KMS-11 (cell line): ENCODE data around the gene COL1A2.

Source experiments
- H2AFZ ChIP-seq: fragments of 200-600 bp; sonication (generic); 2 replicates; pipeline ENCODE4 v1.6.1; 2016; ENCODE audit warnings: antibody characterized with exemption, mixed run types, low read depth
- H3K27ac ChIP-seq: fragments of 200-600 bp; sonication (generic); 2 replicates; pipeline ENCODE4 v1.6.1; 2016; ENCODE audit warnings: mild to moderate bottlenecking, mixed run types
- H3K27me3 ChIP-seq: fragments of 200-600 bp; sonication (generic); 2 replicates; pipeline ENCODE4 v1.6.1; 2017; ENCODE audit warnings: mild to moderate bottlenecking, low read depth, mixed run types, moderate library complexity; ENCODE audit not compliant: insufficient read depth
- H3K36me3 ChIP-seq: fragments of 200-600 bp; sonication (generic); 2 replicates; pipeline ENCODE4 v1.6.1; 2017; ENCODE audit warnings: mild to moderate bottlenecking, mixed run types; ENCODE audit not compliant: insufficient read depth
- H3K4me1 ChIP-seq: fragments of 200-600 bp; sonication (generic); 2 replicates; pipeline ENCODE4 v1.6.1; 2016; ENCODE audit warnings: mild to moderate bottlenecking, low read depth, mixed run types; ENCODE audit not compliant: poor library complexity, severe bottlenecking
- H3K4me2 ChIP-seq: fragments of 200-600 bp; sonication (generic); 2 replicates; pipeline ENCODE4 v1.7.0; 2016; ENCODE audit warnings: mild to moderate bottlenecking, mixed run types
- H3K4me3 ChIP-seq: fragments of 200-600 bp; sonication (generic); IDR thresholded peaks from 2 replicates; pipeline ENCODE4 v1.6.1; 2017; ENCODE audit warnings: low read depth, low read length, mixed read lengths; ENCODE audit not compliant: insufficient read depth
- H3K79me2 ChIP-seq: fragments of 200-600 bp; sonication (generic); 2 replicates; pipeline ENCODE4 v1.6.1; 2016; ENCODE audit warnings: low read depth, mixed run types; ENCODE audit not compliant: insufficient read depth
- H3K9ac ChIP-seq: fragments of 200-600 bp; sonication (generic); 2 replicates; pipeline ENCODE4 v1.6.1; 2016; ENCODE audit warnings: mild to moderate bottlenecking, mixed run types
- H4K20me1 ChIP-seq: fragments of 200-600 bp; sonication (generic); 2 replicates; pipeline ENCODE4 v1.6.1; 2016; ENCODE audit warnings: mild to moderate bottlenecking, mixed run types; ENCODE audit not compliant: insufficient read depth
- TF ChIP-seq, protein P1 (sequence below): fragments of 200-600 bp; sonication (generic); conservative IDR thresholded peaks from 2 replicates; pipeline ENCODE4 v1.6.1; 2017; ENCODE audit warnings: low read depth, mild to moderate bottlenecking, antibody characterized with exemption, low read length, moderate library complexity, mixed read lengths

Gene COL1A2

GRCh38 chr7:94400643-94401427, 6.1 kb downstream of the COL1A2 start:
- H3K79me2 ChIP-seq, result no peaks in the 10 kb centered on the region
- no peaks in the 10 kb centered on the region for H3K36me3 ChIP-seq
- H3K27me3 ChIP-seq, result no peaks in the 10 kb centered on the region
- H3K9ac ChIP-seq, result no peak overlapping the region
- H4K20me1 ChIP-seq, result no peaks in the 10 kb centered on the region
- no peaks in the 10 kb centered on the region for H3K4me1 ChIP-seq
- TF ChIP-seq, protein P1, sequence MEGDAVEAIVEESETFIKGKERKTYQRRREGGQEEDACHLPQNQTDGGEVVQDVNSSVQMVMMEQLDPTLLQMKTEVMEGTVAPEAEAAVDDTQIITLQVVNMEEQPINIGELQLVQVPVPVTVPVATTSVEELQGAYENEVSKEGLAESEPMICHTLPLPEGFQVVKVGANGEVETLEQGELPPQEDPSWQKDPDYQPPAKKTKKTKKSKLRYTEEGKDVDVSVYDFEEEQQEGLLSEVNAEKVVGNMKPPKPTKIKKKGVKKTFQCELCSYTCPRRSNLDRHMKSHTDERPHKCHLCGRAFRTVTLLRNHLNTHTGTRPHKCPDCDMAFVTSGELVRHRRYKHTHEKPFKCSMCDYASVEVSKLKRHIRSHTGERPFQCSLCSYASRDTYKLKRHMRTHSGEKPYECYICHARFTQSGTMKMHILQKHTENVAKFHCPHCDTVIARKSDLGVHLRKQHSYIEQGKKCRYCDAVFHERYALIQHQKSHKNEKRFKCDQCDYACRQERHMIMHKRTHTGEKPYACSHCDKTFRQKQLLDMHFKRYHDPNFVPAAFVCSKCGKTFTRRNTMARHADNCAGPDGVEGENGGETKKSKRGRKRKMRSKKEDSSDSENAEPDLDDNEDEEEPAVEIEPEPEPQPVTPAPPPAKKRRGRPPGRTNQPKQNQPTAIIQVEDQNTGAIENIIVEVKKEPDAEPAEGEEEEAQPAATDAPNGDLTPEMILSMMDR, result no peak
- H3K27ac ChIP-seq, result no peak overlapping the region
- H2AFZ ChIP-seq, result no peak overlapping the region
- H3K4me2 ChIP-seq, result no peak overlapping the region
- no peak overlapping the region for H3K4me3 ChIP-seq

GRCh38 chr7:94401428-94401814, 6.7 kb downstream of the COL1A2 start:
- no peaks in the 10 kb centered on the region for H3K36me3 ChIP-seq
- no peak overlapping the region for H2AFZ ChIP-seq
- H3K27ac ChIP-seq, result no peak overlapping the region

GRCh38 chr7:94403546-94403945, 8.9 kb downstream of the COL1A2 start:
- TF ChIP-seq, protein P1, result no peak
- H4K20me1 ChIP-seq, result no peaks in the 10 kb centered on the region
- H3K4me3 ChIP-seq, result no peak overlapping the region
- H3K27ac ChIP-seq, result no peak overlapping the region
- no peaks in the 10 kb centered on the region for H3K4me1 ChIP-seq
- H3K9ac ChIP-seq, result no peak overlapping the region
- no peaks in the 10 kb centered on the region for H3K79me2 ChIP-seq
- H3K27me3 ChIP-seq, result no peaks in the 10 kb centered on the region
- no peaks in the 10 kb centered on the region for H3K36me3 ChIP-seq
- no peak overlapping the region for H3K4me2 ChIP-seq
- H2AFZ ChIP-seq, result no peak overlapping the region

More at GRCh38 chr7:94401428-94401814, 6.7 kb downstream of the COL1A2 start:
- H3K4me2 ChIP-seq, result no peak overlapping the region
- no peaks in the 10 kb centered on the region for H3K4me1 ChIP-seq
- H3K27me3 ChIP-seq, result no peaks in the 10 kb centered on the region
- H3K9ac ChIP-seq, result no peak overlapping the region
- H3K4me3 ChIP-seq, result no peak overlapping the region
- H4K20me1 ChIP-seq, result no peaks in the 10 kb centered on the region
- no peaks in the 10 kb centered on the region for H3K79me2 ChIP-seq
- TF ChIP-seq, protein P1, result no peak

DNA sequence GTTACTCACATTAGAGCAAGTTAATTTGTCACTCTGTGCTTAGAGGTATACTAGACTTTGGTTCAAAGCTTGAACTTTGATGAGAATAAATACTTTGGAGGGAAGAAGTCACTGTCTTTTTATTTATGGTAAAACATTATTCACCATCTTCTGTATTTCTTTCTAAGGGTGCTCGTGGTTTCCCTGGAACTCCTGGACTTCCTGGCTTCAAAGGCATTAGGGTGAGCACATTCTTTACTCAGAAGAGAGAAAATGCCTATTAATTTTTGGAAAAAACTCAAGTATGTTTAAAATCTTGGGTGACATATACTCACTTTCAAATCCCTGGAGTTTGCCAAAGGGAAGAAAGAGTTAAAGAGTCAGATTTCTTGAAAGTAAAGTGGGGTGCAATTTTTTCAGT, 10.8 kb downstream of the COL1A2 start:
- Histone ChIP-seq H3K9ac (no peak overlapping the region), H3K36me3 (no peaks in the 10 kb centered on the region), H3K27ac (no peak overlapping the region), H3K4me2 (no peak overlapping the region), H3K4me3 (no peak overlapping the region), H4K20me1 (no peaks in the 10 kb centered on the region), H2AFZ (no peak overlapping the region), H3K27me3 (no peaks in the 10 kb centered on the region), H3K79me2 (no peaks in the 10 kb centered on the region), H3K4me1 (no peaks in the 10 kb centered on the region)
- TF ChIP-seq, protein P1, result no peak
